ENCODE results near the gene CXCL12.

The CXCL12 gene

GRCh38 chr10:44393834-44394547 lies 9.1 kb upstream of the CXCL12 start:
- no peak overlapping the region for H3K4me3 ChIP-seq (ENCODE audit: low read depth, low read length)
- no peak for DNase-seq (ENCODE audit: low read depth, low spot score)
- CTCF ChIA-PET, result interaction anchor here (1.4 to 2.0 kb wide), 4 partner anchors 10 to 467 kb away, joined by 3 to 10 read pairs (median 7); partner anchors contain the start of gene CXCL12
- TF ChIP-seq CTCF (IDR thresholded peaks at IDR 0.05; ENCODE audit: insufficient read depth, low read length, missing control alignments), result no peak
- POLR2A ChIA-PET, result no interaction called here

- no peak for TF ChIP-seq CTCF (IDR thresholded peaks at IDR 0.05; ENCODE audit: insufficient read depth, low read length, missing control alignments)
- POLR2A ChIA-PET, result no interaction called here
- CTCF ChIA-PET, result interaction anchor here (1.2 to 2.0 kb wide), 5 partner anchors 9 to 471 kb away, joined by 3 to 10 read pairs (median 4); partner anchors contain the start of gene CXCL12
- H3K4me3 ChIP-seq (ENCODE audit: low read depth, low read length), result no peak overlapping the region
- DNase-seq (ENCODE audit: low read depth, low spot score), result no peak
Measured at GRCh38 chr10:44393051-44393630, 8.2 kb upstream of the CXCL12 start.

GRCh38 chr10:44392420-44392819 lies 7.5 kb upstream of the CXCL12 start:
- TF ChIP-seq CTCF (IDR thresholded peaks at IDR 0.05; ENCODE audit: insufficient read depth, low read length, missing control alignments), result no peak
- CTCF ChIA-PET, result interaction anchor here (1.2 to 3.1 kb wide), 5 partner anchors 8 to 472 kb away, joined by 3 to 11 read pairs (median 10); partner anchors contain the start of gene CXCL12
- DNase-seq (ENCODE audit: low read depth, low spot score), result no peak
- H3K4me3 ChIP-seq (ENCODE audit: low read depth, low read length), result no peak overlapping the region
- POLR2A ChIA-PET, result no interaction called here

GRCh38 chr10:44391981-44392380 lies 7.1 kb upstream of the CXCL12 start:
- TF ChIP-seq CTCF (IDR thresholded peaks at IDR 0.05; ENCODE audit: insufficient read depth, low read length, missing control alignments), result no peak
- POLR2A ChIA-PET, result no interaction called here
- no peak for DNase-seq (ENCODE audit: low read depth, low spot score)
- H3K4me3 ChIP-seq (ENCODE audit: low read depth, low read length), result no peak overlapping the region
- CTCF ChIA-PET, result interaction anchor here (3.1 kb wide), 1 partner anchor 473 kb away, joined by 11 read pairs; no protein-coding TSS in a partner anchor

GRCh38 chr10:44390585-44391072 lies 5.7 kb upstream of the CXCL12 start:
- ChIA-PET POLR2A (no interaction called here), CTCF (interaction anchor here (0.7 to 3.5 kb wide), 7 partner anchors 468 to 718 kb away, joined by 3 to 15 read pairs (median 4); no protein-coding TSS in a partner anchor)
- DNase-seq (ENCODE audit: low read depth, low spot score), result no peak
- no peak overlapping the region for H3K4me3 ChIP-seq (ENCODE audit: low read depth, low read length)
- TF ChIP-seq CTCF (IDR thresholded peaks at IDR 0.05; ENCODE audit: insufficient read depth, low read length, missing control alignments), result no peak

- POLR2A ChIA-PET, result no interaction called here
- no peak for TF ChIP-seq CTCF (IDR thresholded peaks at IDR 0.05; ENCODE audit: insufficient read depth, low read length, missing control alignments)
- DNase-seq (ENCODE audit: low read depth, low spot score), result no peak
- H3K4me3 ChIP-seq (ENCODE audit: low read depth, low read length), result no peak overlapping the region
- CTCF ChIA-PET, result interaction anchor here (1.4 to 7.9 kb wide), 6 partner anchors 50 to 718 kb away, joined by 3 to 106 read pairs (median 13); no protein-coding TSS in a partner anchor
Measured at GRCh38 chr10:44389556-44389955, 4.7 kb upstream of the CXCL12 start.

All from AG04449 (cell line).